GM18499 (cell line): Measurements from ENCODE around the gene GNG12.

Source experiments
- ATAC-seq: cut with Tn5 transposase; IDR thresholded peaks from one replicate; pipeline ENCODE4 v1.9.1; 2021; ENCODE audit warnings: moderate number of reproducible peaks; ENCODE audit not compliant: insufficient read depth, unreplicated experiment

GNG12 gene

DNA sequence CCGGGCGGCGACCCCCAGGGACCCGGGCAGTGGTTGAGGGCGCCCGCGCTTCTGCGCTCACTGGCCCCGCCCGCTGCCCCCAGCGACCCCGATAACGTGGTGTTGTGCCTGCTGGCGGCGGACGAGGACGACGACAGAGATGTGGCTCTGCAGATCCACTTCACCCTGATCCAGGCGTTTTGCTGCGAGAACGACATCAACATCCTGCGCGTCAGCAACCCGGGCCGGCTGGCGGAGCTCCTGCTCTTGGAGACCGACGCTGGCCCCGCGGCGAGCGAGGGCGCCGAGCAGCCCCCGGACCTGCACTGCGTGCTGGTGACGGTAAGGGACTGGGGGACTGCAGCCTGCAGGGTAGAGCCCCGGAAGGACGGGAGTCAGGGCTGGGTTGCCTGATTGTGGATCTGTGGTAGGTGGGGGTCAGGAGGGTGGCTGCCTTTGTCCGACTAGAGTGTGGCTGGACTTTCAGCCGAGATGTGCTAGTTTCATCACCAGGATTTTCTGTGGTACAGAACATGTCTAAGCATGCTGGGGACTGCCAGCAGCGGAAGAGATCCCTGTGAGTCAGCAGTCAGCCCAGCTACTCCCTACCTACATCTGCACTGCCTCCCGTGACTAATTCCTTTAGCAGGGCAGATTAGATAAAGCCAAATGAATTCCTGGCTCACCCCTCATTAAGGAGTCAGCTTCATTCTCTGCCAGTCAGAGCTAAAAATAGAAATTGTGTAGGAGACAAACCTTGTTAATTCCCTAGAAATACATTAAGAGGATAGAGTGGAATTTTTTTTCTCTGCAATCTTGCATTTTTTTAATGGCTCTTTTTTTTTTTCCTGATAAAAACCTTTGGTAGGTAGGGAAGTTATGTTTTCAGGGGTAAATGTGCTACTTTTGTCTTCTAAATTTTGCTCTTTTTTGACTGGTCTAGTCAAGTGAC is 146.7 kb downstream of the GNG12 start:
- ATAC-seq = no peak

DNA sequence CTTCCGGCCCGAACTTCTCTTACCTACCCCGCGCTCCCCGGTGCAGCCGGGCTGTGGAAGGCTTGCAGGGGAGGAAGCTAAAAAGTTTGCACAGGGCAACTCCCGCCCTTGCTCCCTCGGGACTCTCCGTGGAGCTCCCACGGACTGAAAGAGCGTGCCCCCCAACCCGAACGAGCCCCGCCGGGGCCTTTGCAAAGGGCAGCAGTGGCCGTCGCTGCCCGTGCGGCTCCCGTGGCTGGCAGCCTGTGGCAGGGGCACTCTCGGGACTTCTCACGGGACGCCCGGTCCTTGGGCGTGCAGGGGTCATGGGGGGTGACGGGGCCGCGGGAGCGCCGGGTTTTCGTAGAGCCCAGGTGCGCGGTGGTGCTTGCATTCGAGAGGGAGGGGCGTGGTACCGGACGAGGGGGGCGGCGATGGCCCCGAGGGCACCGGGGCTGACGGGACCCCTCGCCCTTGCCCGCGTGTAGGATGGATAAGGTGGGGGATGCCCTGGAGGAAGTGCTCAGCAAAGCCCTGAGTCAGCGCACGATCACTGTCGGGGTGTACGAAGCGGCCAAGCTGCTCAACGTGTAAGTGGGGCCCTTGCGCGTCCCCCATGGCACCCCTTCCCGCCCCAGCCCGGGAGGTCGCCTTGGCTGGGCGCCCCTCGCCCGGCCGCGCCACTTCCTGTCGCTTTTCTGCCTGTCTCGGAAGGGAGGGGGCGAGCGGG is 147.6 kb downstream of the GNG12 start:
- no peak for ATAC-seq

DNA sequence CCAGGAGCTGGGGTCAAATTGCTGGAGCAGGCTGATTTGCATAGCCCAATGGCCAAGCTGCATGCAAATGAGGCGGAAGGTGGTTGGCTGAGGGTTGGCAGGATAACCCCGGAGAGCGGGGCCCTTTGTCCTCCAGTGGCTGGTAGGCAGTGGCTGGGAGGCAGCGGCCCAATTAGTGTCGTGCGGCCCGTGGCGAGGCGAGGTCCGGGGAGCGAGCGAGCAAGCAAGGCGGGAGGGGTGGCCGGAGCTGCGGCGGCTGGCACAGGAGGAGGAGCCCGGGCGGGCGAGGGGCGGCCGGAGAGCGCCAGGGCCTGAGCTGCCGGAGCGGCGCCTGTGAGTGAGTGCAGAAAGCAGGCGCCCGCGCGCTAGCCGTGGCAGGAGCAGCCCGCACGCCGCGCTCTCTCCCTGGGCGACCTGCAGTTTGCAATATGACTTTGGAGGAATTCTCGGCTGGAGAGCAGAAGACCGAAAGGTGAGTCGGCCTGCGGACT is 148.2 kb downstream of the GNG12 start, which contains the start of gene GADD45A:
TSS of gene GADD45A (plus strand) at position 135 of the 491 bp plus-strand sequence. CDS start at position 429, 294 bp downstream.
- peak; percentile 83 for ATAC-seq

DNA sequence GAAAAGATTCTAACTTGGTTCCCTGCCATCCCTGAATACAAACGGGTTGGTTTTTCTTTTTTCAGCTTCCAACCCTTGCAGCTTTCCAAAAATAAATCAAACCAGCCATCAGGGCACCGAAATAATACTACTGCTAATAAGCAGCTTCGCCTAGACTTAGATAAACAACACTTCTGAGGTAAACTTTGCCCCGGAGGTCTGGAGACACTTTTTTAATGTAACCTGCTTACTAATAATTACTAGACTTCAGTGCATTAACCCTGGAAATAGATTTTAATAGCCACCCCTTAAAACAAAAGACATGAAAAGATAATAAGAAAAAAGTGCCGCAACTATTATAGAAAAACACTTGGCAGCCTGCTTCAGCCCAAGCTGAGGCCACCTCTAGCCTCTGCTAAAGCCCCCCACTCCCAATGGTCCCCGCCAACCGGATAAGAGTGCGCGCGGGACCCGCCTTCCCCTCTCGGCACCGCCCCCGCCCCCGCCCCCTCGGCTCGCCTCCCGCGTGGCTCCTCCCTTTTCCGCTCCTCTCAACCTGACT is 148.7 kb downstream of the GNG12 start:
- no peak for ATAC-seq

DNA sequence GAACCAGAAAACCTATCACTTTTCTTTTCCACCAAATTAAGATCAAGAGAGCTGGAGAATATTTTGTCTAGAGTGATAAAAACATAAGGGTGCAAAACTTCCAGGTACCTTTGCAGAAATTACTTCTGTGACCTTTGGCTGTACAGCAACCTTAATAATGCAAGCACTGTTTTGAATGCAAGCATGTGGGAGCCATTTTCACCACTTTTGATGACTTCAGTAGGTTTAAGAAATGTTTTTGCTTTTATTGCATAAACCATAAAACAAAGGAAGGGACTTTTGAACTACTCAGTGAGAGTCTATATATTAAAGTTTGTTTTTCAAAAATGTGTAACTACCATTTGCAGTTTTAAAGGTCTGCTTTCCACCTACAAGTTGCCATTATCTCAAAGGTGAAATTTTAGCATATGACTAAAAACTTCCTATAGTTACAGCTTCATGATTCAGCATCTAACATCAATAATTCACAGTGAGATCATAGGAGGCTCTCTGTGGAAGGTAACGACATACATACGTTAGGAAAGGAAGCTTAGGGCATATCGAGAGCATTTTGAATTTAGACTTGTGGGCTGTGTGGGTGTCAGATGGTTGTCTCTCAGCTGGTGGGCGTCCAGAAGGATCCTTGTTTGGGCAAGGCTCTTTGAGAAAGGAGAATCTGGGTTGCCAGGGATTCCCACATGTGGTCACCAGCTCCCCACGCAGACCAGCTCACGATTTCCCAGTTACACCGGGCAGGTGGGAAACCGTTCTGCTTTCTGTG is 149.3 kb downstream of the GNG12 start:
- ATAC-seq = no peak

DNA sequence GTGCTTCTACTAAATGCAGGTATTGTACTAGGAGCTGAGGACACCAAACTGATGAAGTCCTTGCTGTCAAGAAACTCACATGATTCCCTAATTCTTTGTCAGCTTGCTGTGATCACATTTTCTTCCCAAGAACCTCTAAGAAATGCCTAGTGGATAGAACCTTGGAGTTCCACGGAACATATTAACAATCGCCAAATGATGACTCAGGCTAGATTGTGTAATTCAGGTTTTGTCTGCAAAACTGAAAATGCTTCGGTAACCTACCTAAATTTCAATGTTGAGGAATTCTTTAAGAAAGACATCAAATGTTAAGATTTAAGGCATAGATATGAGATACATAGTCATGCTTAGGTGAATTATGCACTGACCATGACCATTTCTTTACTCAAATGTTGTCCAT is 150.0 kb downstream of the GNG12 start:
- no peak for ATAC-seq

DNA sequence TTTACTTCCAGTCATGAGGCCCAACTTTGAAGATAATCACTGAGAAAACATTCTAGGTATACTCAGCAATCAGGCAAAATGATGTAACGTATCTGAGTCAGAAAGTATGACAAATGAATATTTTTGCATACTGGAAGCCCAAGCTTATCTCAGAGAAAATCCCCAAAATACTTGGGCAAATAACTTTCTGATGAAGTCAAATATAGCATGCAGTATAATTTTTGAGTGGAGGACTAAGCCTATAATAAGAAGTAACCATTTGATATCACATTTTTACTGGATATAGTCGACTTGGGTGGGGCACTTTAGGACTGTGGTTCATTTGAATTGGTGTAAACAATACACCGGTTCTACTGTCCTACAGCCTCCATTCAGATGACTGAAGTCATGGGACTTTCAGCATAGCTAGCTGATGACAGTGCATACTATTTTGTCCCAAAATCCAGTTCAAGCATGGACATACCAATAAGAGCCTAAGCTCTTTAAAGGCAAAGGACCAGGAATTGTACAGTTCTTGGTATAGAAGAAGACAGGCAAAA is 150.5 kb downstream of the GNG12 start:
- ATAC-seq = no peak

DNA sequence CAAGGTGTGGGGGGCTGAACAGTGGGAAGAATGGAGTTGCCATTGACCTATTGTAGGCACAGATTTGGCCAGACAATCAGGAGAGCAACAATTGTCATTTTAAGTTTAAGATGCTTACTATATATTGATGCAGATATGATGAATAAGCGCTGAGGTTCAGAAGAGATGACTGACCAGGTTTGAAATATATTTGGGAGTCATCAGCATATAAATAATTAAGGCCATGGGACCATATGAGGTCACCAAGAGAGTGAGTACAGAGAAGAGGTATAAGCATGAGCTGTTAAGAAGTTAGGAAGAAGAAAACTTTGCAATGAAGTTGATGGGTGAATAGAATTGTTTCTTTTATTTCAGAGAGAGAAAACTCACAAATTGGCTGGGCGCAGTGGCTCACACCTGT is 152.8 kb downstream of the GNG12 start:
- no peak for ATAC-seq

DNA sequence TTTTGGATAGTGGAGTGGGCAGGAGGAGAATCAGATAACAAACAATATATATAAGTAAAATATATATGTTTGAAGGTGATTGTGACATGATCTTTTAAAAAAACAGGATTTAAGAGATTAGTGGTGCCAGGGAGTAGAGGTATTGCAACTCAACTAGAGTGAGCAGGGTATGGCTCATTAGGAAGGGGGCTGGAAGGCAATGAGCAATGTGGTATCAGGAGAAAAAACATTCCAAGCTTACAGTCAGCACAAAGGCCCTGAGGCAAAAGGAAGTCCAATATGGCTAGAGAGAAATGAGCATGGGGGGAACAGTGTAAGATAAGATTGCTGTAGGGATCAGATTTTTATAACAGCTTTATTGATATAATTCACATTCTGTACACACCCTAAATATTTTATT is 153.6 kb downstream of the GNG12 start:
- ATAC-seq = no peak

DNA sequence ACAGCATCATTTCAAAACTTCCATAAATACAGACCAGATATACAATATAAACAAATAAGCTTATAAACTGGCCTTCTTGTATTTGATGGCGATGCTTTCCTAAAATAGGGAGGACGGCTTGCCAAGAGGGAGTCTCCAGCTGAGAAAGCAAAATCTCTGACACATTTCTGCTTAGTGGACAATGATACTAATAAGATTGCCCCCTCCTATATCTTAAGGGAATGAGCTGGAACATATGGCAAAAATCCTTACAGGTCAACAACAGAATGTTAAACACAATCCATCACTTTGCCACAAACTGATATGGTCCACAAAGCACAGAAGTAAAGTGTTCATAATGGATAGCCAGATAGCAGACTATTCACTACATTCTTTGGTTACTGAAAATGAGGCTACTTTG is 155.3 kb downstream of the GNG12 start:
- ATAC-seq = no peak

DNA sequence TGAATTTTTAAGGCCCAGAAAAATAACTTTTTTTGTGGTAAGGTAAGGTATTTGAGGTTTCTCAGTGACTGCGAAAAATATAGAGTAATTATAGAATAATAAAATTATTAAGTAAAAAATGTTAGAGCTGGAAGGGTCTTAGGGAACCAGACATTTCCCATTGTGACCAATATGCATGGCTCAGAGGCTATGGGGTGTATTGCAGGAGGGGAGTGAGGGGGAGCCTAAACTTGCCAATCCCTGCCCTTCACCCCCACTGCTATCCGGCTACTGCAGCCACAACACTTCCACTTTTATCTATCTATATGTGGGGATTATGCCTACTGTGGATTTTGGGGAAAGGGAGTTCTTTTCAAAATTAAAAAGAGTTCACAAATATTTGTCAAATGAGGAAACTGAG is 155.9 kb downstream of the GNG12 start:
- no peak for ATAC-seq

DNA sequence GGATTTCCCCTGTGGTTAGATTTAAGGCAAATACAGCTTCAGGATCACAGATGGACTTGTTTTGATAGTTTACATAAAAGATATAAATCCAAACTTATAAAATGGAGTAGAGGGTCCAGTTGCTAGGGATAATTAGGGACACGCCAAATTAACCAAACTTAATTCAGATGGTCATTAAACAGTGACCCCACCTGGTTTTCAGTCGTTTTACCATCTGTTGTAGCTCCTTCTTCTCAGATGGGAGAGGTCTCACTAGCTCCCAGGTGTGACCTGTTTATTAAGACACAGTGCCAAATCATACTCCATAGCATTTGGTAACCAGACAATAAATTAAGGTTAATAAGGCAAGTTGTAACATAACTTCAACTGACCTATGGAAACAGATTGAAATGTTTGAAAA is 156.3 kb downstream of the GNG12 start:
- ATAC-seq = no peak

DNA sequence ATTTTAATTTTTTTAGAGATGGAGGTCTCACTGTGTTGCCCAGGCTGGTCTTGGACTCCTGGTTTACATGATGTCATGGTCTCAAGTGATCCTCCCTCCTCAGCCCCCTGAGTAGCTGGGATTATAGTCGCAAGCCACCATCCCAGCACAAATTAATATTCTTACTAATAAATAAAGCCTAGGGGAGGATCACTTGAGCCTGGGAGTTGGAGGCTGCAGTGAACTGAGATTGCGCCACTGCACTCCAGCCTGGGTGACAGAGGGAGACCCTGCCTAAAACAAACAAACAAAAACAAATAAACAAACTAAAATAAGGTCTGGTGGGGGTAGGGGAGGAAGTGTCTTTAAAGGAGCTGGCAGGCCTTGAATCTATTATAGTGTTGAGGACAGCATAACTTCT is 157.0 kb downstream of the GNG12 start:
- ATAC-seq = no peak

DNA sequence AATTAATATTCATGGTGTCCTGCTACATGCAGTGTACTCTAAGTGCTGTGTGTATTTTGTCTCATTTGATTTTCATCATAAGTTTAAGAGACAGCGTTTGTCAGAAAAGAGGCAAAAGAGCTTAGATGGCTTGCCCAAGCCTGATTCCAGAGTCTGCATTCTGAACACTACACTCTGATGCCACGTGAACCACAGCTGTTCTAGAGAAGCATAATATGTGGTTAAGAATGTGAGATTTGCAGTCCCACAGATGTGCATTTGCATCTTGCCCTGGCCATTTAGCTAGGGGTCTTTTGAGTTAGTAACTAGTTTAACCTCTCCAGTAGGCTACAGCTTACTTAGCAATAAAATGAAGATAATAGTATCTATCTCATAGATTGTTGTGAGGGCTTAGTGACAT is 157.5 kb downstream of the GNG12 start:
- ATAC-seq = no peak

DNA sequence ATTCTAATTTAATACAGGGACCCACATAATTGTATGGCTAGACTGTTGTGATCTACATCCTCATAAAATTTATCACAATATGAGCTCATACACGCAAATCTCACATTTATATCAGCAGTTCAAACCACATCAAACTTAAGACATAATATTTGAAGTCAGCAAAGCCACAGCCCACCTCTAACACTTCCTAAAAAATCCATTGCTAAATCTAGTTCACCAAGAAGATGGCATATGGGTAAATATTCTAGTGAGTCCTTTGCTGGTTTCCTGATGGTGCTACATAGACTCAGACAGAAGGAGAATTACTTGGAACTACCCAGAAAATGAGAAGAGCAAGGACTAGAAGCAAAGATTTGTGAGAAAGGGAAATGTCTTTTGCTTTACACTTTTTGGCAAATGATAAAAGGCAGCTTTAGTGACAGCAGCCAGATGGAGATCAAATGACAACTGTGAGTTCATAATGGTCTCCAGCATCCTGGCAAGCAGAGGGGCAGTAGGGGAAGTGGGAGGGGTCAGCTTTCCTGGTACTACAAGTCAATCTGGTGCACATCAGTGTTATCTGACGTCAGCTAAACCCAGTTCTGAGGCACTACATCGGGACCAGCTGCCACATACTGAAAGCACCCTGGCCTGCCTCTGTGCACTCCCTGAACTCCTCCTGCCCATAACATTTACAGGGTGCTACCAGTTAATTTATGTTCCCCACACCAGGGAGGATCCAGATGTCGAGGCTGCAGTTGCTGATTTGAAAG is 158.8 kb downstream of the GNG12 start:
- ATAC-seq = no peak

DNA sequence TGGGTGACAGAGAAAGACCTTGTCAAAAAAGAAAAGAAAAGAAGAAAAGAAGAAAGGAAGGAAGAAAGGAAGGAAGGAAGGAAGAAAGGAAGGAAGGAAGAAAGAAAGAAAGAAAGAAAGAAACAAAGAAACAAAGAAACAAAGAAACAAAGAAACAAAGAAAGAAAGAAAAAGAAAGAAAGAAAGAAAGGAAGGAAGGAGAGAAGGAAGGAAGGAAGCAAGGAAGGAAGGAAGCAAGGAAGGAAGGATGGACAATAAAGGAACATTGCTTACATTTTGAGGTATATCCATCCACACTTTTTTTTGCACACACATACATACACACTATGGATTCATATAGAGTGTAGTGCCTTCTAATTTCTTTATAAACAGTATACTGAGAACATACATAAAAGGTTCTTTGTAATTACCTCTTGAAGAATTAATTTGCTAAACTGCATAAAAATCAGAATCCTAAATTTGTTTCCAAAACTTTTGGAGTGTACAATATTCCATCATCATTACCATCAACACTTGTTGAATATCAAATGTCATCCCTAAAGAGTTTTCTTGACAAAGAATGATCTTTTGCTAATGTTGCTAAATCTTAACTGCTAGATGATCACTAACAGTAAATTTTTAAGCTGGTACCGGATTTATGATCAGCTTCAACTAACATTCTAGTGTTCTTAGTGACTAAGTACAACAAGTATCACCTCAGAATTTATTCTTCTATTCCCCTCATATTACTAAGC is 159.6 kb downstream of the GNG12 start:
- no peak for ATAC-seq

DNA sequence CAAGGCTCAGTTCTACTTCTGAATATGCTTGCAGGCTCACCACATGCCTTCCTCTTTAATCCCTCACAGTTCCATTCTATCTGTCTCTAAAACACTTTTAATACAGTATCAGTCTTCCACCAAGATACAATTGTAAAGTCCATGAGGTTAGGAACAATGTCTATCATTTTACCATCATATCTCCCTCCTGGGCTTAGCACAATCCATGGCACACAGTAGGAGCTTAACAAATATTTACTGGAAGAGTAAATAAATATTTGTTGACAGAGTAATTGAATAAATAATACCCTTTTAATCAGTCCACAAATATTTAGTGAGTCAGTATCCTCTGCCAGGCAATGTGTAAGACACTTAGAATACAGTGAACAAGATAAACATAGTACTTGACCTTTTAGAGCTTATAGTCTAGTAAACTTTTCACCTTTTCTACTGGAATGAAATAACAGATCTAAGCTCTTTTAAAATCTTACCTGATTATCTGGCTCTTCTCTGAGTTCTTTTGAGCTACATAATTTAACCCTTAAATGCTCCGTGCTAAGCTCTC is 160.9 kb downstream of the GNG12 start:
- ATAC-seq = no peak

DNA sequence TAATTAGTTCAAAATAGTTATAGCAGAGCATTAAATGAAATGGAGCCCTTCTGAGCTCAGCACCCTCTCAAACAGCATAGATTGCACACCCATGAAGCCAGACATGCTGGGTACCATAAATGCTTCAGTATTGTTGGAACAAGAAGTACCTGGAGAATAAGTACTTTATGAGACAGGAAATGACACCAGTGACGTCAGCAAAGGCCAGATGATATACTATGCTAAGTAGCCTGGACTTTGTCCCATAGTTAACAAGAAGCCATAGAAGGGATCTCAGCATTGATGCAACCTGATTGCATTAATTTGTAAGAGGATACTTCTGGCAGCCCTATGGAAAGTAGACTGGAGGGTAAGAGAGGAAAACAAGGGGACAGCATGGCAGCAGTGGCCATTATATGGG is 164.6 kb downstream of the GNG12 start:
- ATAC-seq = no peak
